Measurements from ENCODE around the gene MLLT6.
A peak's percentile ranks its signal among the peaks of the same experiment; 100 is the strongest.

MLLT6 gene

DNA sequence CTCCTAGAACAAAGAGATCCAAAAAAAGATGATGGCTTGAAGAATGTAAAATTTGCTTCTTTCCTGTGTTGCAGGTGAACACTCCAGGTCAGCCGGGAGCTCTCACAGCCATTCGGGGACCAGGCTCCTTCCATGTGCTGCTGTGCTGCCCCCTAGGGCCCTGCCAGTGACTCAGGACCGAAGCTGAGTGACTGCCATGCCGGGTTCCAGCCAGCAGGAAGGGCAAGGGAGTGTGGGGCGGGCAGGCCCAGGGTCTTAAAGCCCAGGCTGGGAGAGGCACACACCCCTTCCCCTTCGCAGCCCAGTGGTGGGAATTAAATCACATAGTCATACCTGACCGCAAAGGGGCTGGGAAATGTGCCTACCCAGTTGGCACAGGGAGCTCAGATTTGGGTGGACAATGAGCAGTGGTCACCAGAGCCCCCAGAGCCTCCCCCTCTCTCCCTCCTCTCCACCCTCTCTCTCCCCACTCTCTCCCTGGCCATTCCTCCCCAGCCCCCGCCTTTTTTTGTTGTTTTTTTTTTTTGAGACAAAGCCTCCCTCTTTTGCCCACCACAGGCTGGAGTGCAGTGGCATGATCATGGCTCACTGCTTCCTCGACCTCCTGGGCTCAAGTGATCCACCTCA, 41.8 kb upstream of the MLLT6 start:
- peaks cover 10% of the 10 kb centered on the region for H3K4me1 ChIP-seq (ENCODE audit: insufficient read depth, low read length, poor library complexity, severe bottlenecking)
- no peaks in the 10 kb centered on the region for H3F3A ChIP-seq (ENCODE audit: low read depth)
- H2AFZ ChIP-seq (ENCODE audit: low read length), result peak overlapping the region; percentile 67; the same call in 1 of the 2 replicates
- H3K9me3 ChIP-seq (ENCODE audit: insufficient read depth, low read depth, low read length), result no peaks in the 10 kb centered on the region
- H3K9me2 ChIP-seq (replicated peaks; ENCODE audit: low read depth, low read length), result no peaks in the 10 kb centered on the region
- no peaks in the 10 kb centered on the region for H3K79me2 ChIP-seq (ENCODE audit: insufficient read depth, low read length)
- no peak overlapping the region for H3K4me2 ChIP-seq (ENCODE audit: low read depth, low read length, poor library complexity, severe bottlenecking)
- TF ChIP-seq, protein P1, sequence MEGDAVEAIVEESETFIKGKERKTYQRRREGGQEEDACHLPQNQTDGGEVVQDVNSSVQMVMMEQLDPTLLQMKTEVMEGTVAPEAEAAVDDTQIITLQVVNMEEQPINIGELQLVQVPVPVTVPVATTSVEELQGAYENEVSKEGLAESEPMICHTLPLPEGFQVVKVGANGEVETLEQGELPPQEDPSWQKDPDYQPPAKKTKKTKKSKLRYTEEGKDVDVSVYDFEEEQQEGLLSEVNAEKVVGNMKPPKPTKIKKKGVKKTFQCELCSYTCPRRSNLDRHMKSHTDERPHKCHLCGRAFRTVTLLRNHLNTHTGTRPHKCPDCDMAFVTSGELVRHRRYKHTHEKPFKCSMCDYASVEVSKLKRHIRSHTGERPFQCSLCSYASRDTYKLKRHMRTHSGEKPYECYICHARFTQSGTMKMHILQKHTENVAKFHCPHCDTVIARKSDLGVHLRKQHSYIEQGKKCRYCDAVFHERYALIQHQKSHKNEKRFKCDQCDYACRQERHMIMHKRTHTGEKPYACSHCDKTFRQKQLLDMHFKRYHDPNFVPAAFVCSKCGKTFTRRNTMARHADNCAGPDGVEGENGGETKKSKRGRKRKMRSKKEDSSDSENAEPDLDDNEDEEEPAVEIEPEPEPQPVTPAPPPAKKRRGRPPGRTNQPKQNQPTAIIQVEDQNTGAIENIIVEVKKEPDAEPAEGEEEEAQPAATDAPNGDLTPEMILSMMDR (conservative IDR thresholded peaks at IDR 0.05; ENCODE audit: low read length), result peak; percentile 94
- no peak for TF ChIP-seq EZH2phosphoT487 (IDR thresholded peaks at IDR 0.05; ENCODE audit: borderline replicate concordance)
- H3K4me3 ChIP-seq (ENCODE audit: low read length, poor library complexity, severe bottlenecking), result no peak overlapping the region
- no peak overlapping the region for H3K9ac ChIP-seq (ENCODE audit: low read depth, low read length, poor library complexity, severe bottlenecking)
- H4K20me1 ChIP-seq (ENCODE audit: insufficient read depth, low read length, poor library complexity, severe bottlenecking), result no peaks in the 10 kb centered on the region
- H3K27me3 ChIP-seq (ENCODE audit: insufficient read depth, low read length, poor library complexity, severe bottlenecking), result no peaks in the 10 kb centered on the region
- no peaks in the 10 kb centered on the region for H3K36me3 ChIP-seq (ENCODE audit: insufficient read depth, low read length)

DNA sequence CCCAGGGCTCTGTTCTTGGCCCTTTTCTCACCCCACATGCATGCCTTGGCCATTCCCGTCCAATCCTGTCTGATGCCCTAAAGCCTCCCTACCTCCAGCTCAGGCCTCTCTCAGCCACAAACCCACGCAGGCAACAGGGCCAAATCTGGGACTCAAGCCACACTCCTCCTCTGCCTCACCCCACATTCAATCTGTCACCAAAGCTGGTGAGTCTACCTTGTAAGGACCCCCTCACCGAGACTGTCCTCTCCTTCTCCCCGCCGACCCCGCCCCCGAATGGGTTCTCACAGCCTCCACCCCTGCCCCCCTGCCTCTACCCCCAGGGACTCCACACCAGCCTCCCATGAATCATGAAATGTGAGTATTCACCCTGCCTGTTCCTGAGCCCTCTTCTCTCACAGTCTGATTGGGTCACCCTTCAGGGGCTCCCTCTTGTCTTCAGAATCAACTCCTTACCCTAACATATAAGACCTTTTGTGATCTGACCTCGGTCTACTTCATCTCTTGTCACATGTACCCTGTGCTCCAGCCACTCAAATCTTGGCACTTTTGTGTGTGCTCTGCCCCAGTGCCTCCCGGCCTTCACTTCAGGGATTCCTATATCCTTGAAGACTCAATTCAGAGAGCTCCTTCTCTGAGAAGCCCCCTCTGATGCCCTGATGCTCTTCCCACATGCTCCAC, 41.0 kb upstream of the MLLT6 start:
- TF ChIP-seq EZH2phosphoT487 (IDR thresholded peaks at IDR 0.05; ENCODE audit: borderline replicate concordance), result no peak
- TF ChIP-seq, protein P1 (conservative IDR thresholded peaks at IDR 0.05; ENCODE audit: low read length), result no peak
- Histone ChIP-seq H3K4me2 (ENCODE audit: low read depth, low read length, poor library complexity, severe bottlenecking) (no peak overlapping the region), H3K9ac (ENCODE audit: low read depth, low read length, poor library complexity, severe bottlenecking) (no peak overlapping the region), H4K20me1 (ENCODE audit: insufficient read depth, low read length, poor library complexity, severe bottlenecking) (no peaks in the 10 kb centered on the region), H3K4me1 (ENCODE audit: insufficient read depth, low read length, poor library complexity, severe bottlenecking) (peaks cover 2% of the 10 kb centered on the region), H3K9me2 (replicated peaks; ENCODE audit: low read depth, low read length) (no peaks in the 10 kb centered on the region), H2AFZ (ENCODE audit: low read length) (no peak overlapping the region), H3K36me3 (ENCODE audit: insufficient read depth, low read length) (no peaks in the 10 kb centered on the region), H3K79me2 (ENCODE audit: insufficient read depth, low read length) (no peaks in the 10 kb centered on the region), H3K4me3 (ENCODE audit: low read length, poor library complexity, severe bottlenecking) (no peak overlapping the region), H3K9me3 (ENCODE audit: insufficient read depth, low read depth, low read length) (no peaks in the 10 kb centered on the region), H3K27me3 (ENCODE audit: insufficient read depth, low read length, poor library complexity, severe bottlenecking) (no peaks in the 10 kb centered on the region), H3F3A (ENCODE audit: low read depth) (no peaks in the 10 kb centered on the region)

DNA sequence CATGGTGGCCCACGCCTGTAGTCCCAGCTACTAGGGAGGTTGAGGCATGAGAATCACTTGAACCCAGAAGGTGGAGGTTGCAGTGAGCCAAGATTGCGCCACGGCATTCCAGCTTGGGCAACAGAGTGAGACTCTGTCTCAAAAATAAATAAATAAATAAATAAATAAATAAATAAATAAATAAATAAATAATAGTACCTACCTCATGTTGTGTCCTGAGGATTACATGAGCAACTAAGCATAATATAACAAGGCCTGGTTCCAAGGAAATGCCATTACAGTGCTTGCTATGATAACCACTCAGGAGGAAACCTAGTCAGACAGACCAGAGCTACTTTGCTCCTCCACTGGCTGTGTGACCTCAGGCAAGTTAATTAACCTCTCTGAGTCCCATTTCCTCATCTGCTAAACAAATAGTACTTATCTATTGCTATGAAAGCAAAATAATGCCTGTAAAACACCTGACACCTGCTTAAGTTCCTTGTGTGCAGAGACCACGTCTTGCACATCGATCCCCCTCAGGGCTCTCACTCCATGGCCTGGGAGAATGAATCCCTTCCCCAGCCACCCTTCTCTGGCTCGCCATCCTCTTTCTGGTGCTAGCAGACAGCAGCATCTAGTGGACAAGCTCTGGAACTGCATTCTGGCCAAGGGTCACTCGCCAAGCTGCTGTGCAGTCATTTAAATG, 37.8 kb upstream of the MLLT6 start:
- H3K4me3 ChIP-seq (ENCODE audit: low read length, poor library complexity, severe bottlenecking), result no peak overlapping the region

More for the DNA sequence above, 37.8 kb upstream of the MLLT6 start:
- Histone ChIP-seq H3K36me3 (ENCODE audit: insufficient read depth, low read length) (no peaks in the 10 kb centered on the region), H3K9me2 (replicated peaks; ENCODE audit: low read depth, low read length) (no peaks in the 10 kb centered on the region), H3K4me1 (ENCODE audit: insufficient read depth, low read length, poor library complexity, severe bottlenecking) (peaks cover under 1% of the 10 kb centered on the region), H3K9me3 (ENCODE audit: insufficient read depth, low read depth, low read length) (no peaks in the 10 kb centered on the region), H3K79me2 (ENCODE audit: insufficient read depth, low read length) (no peaks in the 10 kb centered on the region), H4K20me1 (ENCODE audit: insufficient read depth, low read length, poor library complexity, severe bottlenecking) (peaks cover 4% of the 10 kb centered on the region), H2AFZ (ENCODE audit: low read length) (no peak overlapping the region), H3K9ac (ENCODE audit: low read depth, low read length, poor library complexity, severe bottlenecking) (no peak overlapping the region), H3F3A (ENCODE audit: low read depth) (no peaks in the 10 kb centered on the region), H3K27me3 (ENCODE audit: insufficient read depth, low read length, poor library complexity, severe bottlenecking) (no peaks in the 10 kb centered on the region), H3K4me2 (ENCODE audit: low read depth, low read length, poor library complexity, severe bottlenecking) (no peak overlapping the region)
- TF ChIP-seq, protein P1 (conservative IDR thresholded peaks at IDR 0.05; ENCODE audit: low read length), result peak; percentile 99
- TF ChIP-seq EZH2phosphoT487 (IDR thresholded peaks at IDR 0.05; ENCODE audit: borderline replicate concordance), result no peak

Data from Loucy (cell line).